ENCODE results near the gene UBASH3A.
A peak's percentile ranks its signal among the peaks of the same experiment; 100 is the strongest.

The UBASH3A gene

DNA sequence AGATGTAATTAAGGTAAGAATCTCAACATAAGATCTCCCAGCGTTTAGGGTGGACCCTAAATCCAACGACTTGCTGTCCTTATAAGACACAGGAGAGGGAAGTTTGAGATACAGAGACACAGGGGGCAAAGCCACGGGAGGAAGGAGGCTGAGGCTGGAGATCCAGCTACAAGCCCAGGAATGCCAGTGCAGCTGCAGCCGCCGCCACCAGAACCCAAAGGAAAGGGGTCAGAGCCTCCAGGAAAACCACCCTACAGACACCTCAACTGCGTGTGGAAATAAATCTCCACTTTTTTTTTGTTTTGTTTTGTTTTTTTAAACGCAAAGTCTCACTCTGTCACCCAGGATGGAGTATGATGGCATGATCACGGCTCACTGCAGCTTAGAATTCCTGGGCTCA is 25.3 kb upstream of the UBASH3A start:
- Histone ChIP-seq H2AFZ (ENCODE audit: low read depth, low read length) (no peak overlapping the region), H3K9me3 (ENCODE audit: insufficient read depth, low read length, severe bottlenecking) (peaks cover 13% of the 10 kb centered on the region), H3K27ac (ENCODE audit: low read length) (no peak overlapping the region), H4K20me1 (ENCODE audit: insufficient read depth, low read length) (no peaks in the 10 kb centered on the region), H3K36me3 (ENCODE audit: insufficient read depth, low read length) (peaks cover 8% of the 10 kb centered on the region), H3K27me3 (ENCODE audit: insufficient read depth, low read length, poor library complexity) (no peaks in the 10 kb centered on the region), H3K4me1 (ENCODE audit: insufficient read depth, low read length) (no peaks in the 10 kb centered on the region), H3K79me2 (ENCODE audit: insufficient read depth, low read length) (no peaks in the 10 kb centered on the region), H3K9ac (ENCODE audit: low read depth, low read length) (no peak overlapping the region), H3K4me3 (ENCODE audit: low read depth in 1 of 2, low read length in 2 of 2) (no peak overlapping the region), H3K4me2 (ENCODE audit: insufficient read depth, low read length) (no peak overlapping the region)
- ATAC-seq (ENCODE audit: insufficient read depth, low read depth) (no peak), DNase-seq (no peak)
- TF ChIP-seq, protein P1, sequence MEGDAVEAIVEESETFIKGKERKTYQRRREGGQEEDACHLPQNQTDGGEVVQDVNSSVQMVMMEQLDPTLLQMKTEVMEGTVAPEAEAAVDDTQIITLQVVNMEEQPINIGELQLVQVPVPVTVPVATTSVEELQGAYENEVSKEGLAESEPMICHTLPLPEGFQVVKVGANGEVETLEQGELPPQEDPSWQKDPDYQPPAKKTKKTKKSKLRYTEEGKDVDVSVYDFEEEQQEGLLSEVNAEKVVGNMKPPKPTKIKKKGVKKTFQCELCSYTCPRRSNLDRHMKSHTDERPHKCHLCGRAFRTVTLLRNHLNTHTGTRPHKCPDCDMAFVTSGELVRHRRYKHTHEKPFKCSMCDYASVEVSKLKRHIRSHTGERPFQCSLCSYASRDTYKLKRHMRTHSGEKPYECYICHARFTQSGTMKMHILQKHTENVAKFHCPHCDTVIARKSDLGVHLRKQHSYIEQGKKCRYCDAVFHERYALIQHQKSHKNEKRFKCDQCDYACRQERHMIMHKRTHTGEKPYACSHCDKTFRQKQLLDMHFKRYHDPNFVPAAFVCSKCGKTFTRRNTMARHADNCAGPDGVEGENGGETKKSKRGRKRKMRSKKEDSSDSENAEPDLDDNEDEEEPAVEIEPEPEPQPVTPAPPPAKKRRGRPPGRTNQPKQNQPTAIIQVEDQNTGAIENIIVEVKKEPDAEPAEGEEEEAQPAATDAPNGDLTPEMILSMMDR (IDR thresholded peaks at IDR 0.05; ENCODE audit: borderline replicate concordance, extremely low read depth, low read length, poor library complexity, severe bottlenecking): no peak
- TF ChIP-seq EZH2 (IDR thresholded peaks at IDR 0.05; ENCODE audit: borderline replicate concordance, low read depth, low read length, severe bottlenecking): no peak

DNA sequence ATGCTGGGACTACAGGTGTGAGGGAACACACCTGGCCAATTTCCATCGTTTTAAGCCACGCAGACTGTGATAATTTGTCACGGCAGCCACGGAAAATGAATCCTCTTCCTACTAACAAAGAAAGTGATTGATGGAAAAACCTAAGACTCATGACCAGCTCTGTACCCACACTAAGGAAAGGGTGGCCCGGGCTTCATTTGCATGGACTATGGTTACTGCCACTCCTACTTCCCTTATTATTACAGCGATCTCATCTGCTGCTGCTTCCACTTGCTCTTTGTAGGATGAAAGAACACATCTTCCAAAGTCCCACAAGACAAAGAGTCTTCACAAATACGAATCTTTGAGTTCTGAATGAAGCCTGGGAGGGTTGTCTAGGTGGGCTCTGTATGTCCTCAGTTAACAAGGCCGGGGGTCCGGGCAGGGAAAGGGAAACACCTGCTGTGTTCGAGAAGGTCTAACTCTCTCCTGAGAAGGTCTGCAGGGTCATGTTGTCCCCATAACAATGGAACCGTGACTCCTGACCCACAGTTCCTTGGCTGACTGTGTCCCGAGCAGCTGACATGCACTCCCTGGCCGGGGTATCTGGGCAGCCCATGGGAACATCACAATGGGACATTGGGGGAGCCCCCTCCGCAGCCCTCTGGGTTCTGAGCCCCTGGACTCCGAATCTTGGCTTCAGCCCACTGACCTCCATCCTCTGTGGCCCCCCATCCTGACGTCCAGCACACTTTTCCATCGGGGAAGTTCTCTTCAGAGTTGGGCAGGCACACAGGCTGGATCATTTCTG is 24.1 kb upstream of the UBASH3A start:
- no peak overlapping the region for H3K27ac ChIP-seq (ENCODE audit: low read length)
- no peak for DNase-seq
- no peak overlapping the region for H3K4me3 ChIP-seq (ENCODE audit: low read depth in 1 of 2, low read length in 2 of 2)
- H3K4me1 ChIP-seq (ENCODE audit: insufficient read depth, low read length): peaks cover 5% of the 10 kb centered on the region
- H3K79me2 ChIP-seq (ENCODE audit: insufficient read depth, low read length): no peaks in the 10 kb centered on the region
- peaks cover 13% of the 10 kb centered on the region for H3K9me3 ChIP-seq (ENCODE audit: insufficient read depth, low read length, severe bottlenecking)
- no peak for ATAC-seq (ENCODE audit: insufficient read depth, low read depth)
- H3K27me3 ChIP-seq (ENCODE audit: insufficient read depth, low read length, poor library complexity): no peaks in the 10 kb centered on the region
- no peak overlapping the region for H3K9ac ChIP-seq (ENCODE audit: low read depth, low read length)
- H3K4me2 ChIP-seq (ENCODE audit: insufficient read depth, low read length): no peak overlapping the region
- peaks cover 8% of the 10 kb centered on the region for H3K36me3 ChIP-seq (ENCODE audit: insufficient read depth, low read length)
- H2AFZ ChIP-seq (ENCODE audit: low read depth, low read length): no peak overlapping the region
- no peak for TF ChIP-seq EZH2 (IDR thresholded peaks at IDR 0.05; ENCODE audit: borderline replicate concordance, low read depth, low read length, severe bottlenecking)
- TF ChIP-seq, protein P1 (IDR thresholded peaks at IDR 0.05; ENCODE audit: borderline replicate concordance, extremely low read depth, low read length, poor library complexity, severe bottlenecking): no peak
- no peaks in the 10 kb centered on the region for H4K20me1 ChIP-seq (ENCODE audit: insufficient read depth, low read length)

DNA sequence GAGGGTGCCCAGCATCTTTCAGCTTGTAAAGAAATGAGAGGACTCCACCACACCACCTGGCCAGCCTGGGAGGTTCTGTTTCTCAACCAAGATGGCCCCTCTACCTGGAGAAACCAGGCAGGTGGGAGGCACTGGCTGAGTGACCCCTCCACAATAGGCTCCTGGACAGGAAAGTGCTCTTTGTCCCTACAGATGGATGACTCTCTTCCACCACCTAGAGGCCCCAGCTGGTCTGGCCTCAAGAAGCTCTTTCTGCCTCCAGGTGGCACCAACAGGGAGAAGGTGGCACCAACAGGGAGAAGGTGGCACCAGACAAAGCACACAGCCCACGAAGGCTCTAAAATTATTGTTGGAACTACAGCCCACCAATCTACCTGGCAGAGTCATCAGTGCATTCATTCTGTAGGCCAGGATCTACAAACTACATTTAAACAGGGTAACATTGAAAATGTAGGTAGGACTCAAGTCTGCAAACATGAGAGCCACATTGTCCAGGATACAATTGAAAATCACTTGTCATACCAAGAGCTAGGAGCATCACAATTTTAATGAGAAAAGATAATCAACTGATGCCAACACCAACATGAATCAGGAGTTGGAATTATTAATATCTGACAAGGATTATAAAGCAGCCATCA is 22.2 kb upstream of the UBASH3A start:
- H3K9me3 ChIP-seq (ENCODE audit: insufficient read depth, low read length, severe bottlenecking): peaks cover 13% of the 10 kb centered on the region
- no peaks in the 10 kb centered on the region for H3K27me3 ChIP-seq (ENCODE audit: insufficient read depth, low read length, poor library complexity)
- H3K36me3 ChIP-seq (ENCODE audit: insufficient read depth, low read length): peaks cover 8% of the 10 kb centered on the region
- no peaks in the 10 kb centered on the region for H3K79me2 ChIP-seq (ENCODE audit: insufficient read depth, low read length)
- no peak overlapping the region for H3K4me3 ChIP-seq (ENCODE audit: low read depth in 1 of 2, low read length in 2 of 2)
- H3K4me1 ChIP-seq (ENCODE audit: insufficient read depth, low read length): peaks cover 11% of the 10 kb centered on the region
- DNase-seq: peak; percentile 47
- no peak overlapping the region for H3K4me2 ChIP-seq (ENCODE audit: insufficient read depth, low read length)
- ATAC-seq (ENCODE audit: insufficient read depth, low read depth): peak; percentile 53; the same call in 2 of the 3 replicates
- no peak overlapping the region for H2AFZ ChIP-seq (ENCODE audit: low read depth, low read length)
- H3K27ac ChIP-seq (ENCODE audit: low read length): no peak overlapping the region
- no peak overlapping the region for H3K9ac ChIP-seq (ENCODE audit: low read depth, low read length)
- no peak for TF ChIP-seq EZH2 (IDR thresholded peaks at IDR 0.05; ENCODE audit: borderline replicate concordance, low read depth, low read length, severe bottlenecking)
- TF ChIP-seq, protein P1 (IDR thresholded peaks at IDR 0.05; ENCODE audit: borderline replicate concordance, extremely low read depth, low read length, poor library complexity, severe bottlenecking): peak; percentile 78
- H4K20me1 ChIP-seq (ENCODE audit: insufficient read depth, low read length): no peaks in the 10 kb centered on the region
